Aorta (tissue), 5 donors: Measurements from ENCODE around the gene CD3D. TPM values are rescaled to one million over a fixed set of nuclear protein-coding genes. Genes with fewer than 3 reads are reported as not detected.

Experiments used
- ATAC-seq: fragments of 200-7000 bp; cut with Tn5 transposase; one replicate; pipeline ENCODE4 v1.9.1; 2022; ENCODE audit warnings: moderate library complexity; ENCODE audit not compliant: low FRiP score
- DNase-seq, 2 donors: peaks; one replicate each; pipeline ENCODE4 v3.0.0-alpha.2; 2020
- H3K27ac ChIP-seq, 2 donors: one replicate each; pipeline ENCODE4 v1.5.1; 2013; ENCODE audit warnings: low read length in 2 of 2, mild to moderate bottlenecking in 2 of 2, moderate library complexity in 2 of 2, control low read depth in 1 of 2, inconsistent platforms in 1 of 2, low read depth in 1 of 2
- H3K27me3 ChIP-seq, 2 donors: one replicate each; pipeline ENCODE4 v1.6.1; 2013; ENCODE audit warnings: control low read depth in 1 of 2, low read length in 1 of 2, mild to moderate bottlenecking in 1 of 2, moderate library complexity in 1 of 2; ENCODE audit not compliant: insufficient read depth in 2 of 2, control insufficient read depth in 1 of 2
- H3K36me3 ChIP-seq, 2 donors: one replicate each; pipeline ENCODE4 v1.6.1; 2013; ENCODE audit warnings: control low read depth in 1 of 2, low read length in 1 of 2, mild to moderate bottlenecking in 1 of 2; ENCODE audit not compliant: insufficient read depth in 2 of 2, control insufficient read depth in 1 of 2
- H3K4me1 ChIP-seq, 2 donors: one replicate each; pipeline ENCODE4 v1.6.1; 2013; ENCODE audit warnings: low read length in 2 of 2, control low read depth in 1 of 2, mild to moderate bottlenecking in 1 of 2, moderate library complexity in 1 of 2; ENCODE audit not compliant: insufficient read depth in 2 of 2, control insufficient read depth in 1 of 2
- H3K4me3 ChIP-seq, 2 donors: one replicate each; pipeline ENCODE4 v1.5.1; 2013; ENCODE audit warnings: low read length in 2 of 2, control low read depth in 1 of 2, mild to moderate bottlenecking in 1 of 2
- H3K9me3 ChIP-seq: one replicate; pipeline ENCODE4 v1.6.1; 2013; ENCODE audit warnings: mild to moderate bottlenecking, low read length; ENCODE audit not compliant: control insufficient read depth
- WGBS, 2 donors: extraction: QIAGEN DNeasy Blood & Tissue Kit; methylation state at CpG; one replicate each; pipeline ENCODE4 v1.1.7; 2013; 5-methylcytosine and 5-hydroxymethylcytosine counted together
- intact Hi-C, 2 donors: fragments of 100-400 bp; cut with DNase I; formaldehyde crosslinking; loops; one replicate each; pipeline versions ENCODE4 v1.14.2 to v1.15.0; 2022
- polyA plus RNA-seq, 2 donors: library from polyadenylated mRNA; stranded (reverse); fragments of 200-250 nt; gene quantifications; one replicate each; pipeline ENCODE4 v1.2.3, GENCODE V29; 2013
- total RNA-seq, 2 donors: library from RNA; stranded (reverse); fragmentation: NEBNext Ultra II Directional; extraction: Animal tissue kit (Norgen Biotek cat#: 25700); gene quantifications; one replicate each; pipeline ENCODE4 v1.2.1, GENCODE V29; 2021
- donor health status: healthy with polysubstance abuse.
- donor health status: Bipolar disorder and iron deficiency.
- donor health status: DM: no; HTN: no; CAD: no.
- donor health status: DM: no; HTN: no; CAD: no.
- donor health status: DM: yes; HTN: yes; CAD: no.

Gene CD3D
- total and polyA plus RNA-seq, 4 donors: 0.36 to 3.9 (median 3.1) TPM

DNA sequence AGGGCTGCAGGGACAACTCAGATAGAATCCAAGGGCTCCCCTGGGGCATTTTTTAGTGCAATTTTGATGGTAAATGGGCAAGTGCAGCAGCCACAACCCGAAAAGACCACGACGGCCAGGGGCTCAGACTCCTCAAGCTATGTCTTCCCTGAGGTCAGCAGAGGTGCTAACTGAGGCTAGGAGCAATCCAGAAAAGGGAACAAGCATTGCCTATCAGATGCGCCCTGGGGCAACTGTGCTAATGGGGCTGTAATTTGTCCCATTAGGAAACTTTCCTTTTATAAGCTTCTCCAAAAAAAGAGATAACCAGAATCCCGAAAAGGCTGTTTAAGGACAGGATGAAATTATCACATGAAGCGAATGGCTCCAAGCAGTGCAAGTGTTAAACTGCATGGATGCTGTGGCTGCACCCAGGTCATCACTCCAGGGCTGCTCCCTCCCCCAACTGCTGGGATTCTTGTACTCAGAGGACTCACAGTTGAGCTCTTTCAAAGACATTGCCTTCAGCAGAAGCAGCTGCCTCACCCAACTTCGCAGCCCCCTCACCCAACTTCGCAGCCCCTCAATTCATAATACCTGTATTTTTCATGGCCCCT lies 40.8 kb downstream of the CD3D start:
- Histone ChIP-seq H3K36me3 (no peaks in the 10 kb centered on the region), H3K27ac (no peak overlapping the region), H3K9me3 (no peaks in the 10 kb centered on the region), H3K27me3 (peaks cover 0 to 2% of the 10 kb centered on the region in 2 donors), H3K4me3 (no peak overlapping the region), H3K4me1 (no peaks in the 10 kb centered on the region)
- intact Hi-C loops: no loop called here
- DNase-seq (no peak), ATAC-seq (no peak)
- 53 to 70% methylated on average over 8 of the region's 8 CpGs for WGBS, 2 donors

DNA sequence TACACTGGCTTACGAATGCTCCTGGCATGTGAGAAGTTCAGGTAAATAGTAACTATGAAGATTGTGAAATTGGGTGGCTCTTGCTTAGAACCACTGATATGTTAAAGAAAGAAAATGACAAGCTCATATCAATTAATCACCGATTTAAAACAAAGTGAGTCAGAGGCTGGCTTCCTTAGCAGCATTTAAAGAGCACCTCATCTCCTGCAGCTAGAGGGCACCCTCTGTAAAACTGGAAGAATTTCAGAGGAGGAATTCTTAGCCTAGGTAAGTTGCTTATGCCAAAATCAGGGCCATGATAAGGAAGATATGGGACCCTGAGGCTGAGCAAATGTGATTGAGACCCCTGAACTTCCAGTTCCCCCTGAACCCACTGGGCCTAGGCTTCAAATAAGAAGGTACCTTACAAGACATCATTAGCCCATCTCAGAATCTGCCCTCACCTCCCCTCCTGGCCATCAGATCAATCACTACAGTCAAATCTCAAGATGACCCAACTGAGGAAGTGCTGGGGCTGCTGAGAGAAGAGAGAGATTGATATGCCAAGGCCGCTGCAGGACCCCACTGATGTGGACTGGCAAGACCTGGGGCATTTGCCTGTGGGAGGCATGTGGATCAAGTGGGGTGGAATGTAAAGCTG lies 46.6 kb downstream of the CD3D start:
- intact Hi-C loops: no loop called here
- ATAC-seq (no peak), DNase-seq (no peak)
- no peaks in the 10 kb centered on the region for H3K36me3 ChIP-seq
- WGBS, 2 donors: 63 to 64% methylated on average over 3 of the region's 3 CpGs
- H3K9me3 ChIP-seq: no peaks in the 10 kb centered on the region
- H3K27me3 ChIP-seq: peaks cover 0 to 2% of the 10 kb centered on the region in 2 donors
- no peaks in the 10 kb centered on the region for H3K4me1 ChIP-seq
- H3K4me3 ChIP-seq: no peak overlapping the region
- H3K27ac ChIP-seq: no peak overlapping the region

- intact Hi-C loops: no loop called here
- H3K27ac ChIP-seq: no peak overlapping the region
- no peak for ATAC-seq
Measured at GRCh38 chr11:118295199-118295598, 47.3 kb downstream of the CD3D start.

GRCh38 chr11:118294053-118294452 lies 48.5 kb downstream of the CD3D start:
- WGBS, 2 donors: 88 to 94% methylated on average over 2 of the region's 2 CpGs
- no peak overlapping the region for H3K4me3 ChIP-seq
- no peaks in the 10 kb centered on the region for H3K27me3 ChIP-seq
- no peaks in the 10 kb centered on the region for H3K9me3 ChIP-seq
- H3K27ac ChIP-seq: no peak overlapping the region
- ATAC-seq (no peak), DNase-seq (no peak)
- no peaks in the 10 kb centered on the region for H3K4me1 ChIP-seq
- intact Hi-C loops: no loop called here
- no peaks in the 10 kb centered on the region for H3K36me3 ChIP-seq

More at GRCh38 chr11:118295199-118295598, 47.3 kb downstream of the CD3D start:
- Histone ChIP-seq H3K36me3 (no peaks in the 10 kb centered on the region), H3K4me1 (no peaks in the 10 kb centered on the region), H3K9me3 (no peaks in the 10 kb centered on the region), H3K27me3 (peaks cover 0 to 2% of the 10 kb centered on the region in 2 donors), H3K4me3 (no peak overlapping the region)
- no peak for DNase-seq
- WGBS, 2 donors: 65 to 70% methylated on average over 5 of the region's 5 CpGs

DNA sequence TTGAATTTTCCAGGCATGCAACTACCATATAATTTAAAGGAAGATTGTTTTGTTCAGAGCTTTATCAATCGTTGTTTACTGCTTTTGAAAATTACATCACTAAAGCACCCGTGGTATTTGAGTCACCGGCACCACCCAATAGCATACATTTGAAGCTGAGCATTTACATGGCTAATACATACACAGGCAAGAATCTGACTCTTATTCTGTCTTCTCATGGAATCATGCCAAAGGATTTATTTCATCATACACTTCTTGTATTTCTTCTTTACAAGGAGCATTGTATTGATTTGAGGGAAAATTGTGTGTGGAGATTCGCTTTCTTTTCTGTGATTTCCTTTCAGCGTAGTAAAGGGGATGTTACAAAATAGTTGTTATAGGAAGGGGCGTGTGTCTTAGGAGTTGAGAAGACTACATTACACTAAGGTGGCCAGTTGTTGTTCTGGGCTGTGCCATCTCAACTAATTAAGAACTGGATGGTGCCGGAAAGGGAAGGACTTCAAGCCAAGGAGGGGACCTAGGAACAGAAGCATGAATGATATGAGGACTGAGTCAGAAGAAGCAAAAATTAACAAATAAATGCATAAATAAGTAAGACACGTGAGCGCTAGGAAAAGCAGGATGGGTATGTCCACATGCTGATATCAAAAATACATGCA lies 50.9 kb downstream of the CD3D start:
- Histone ChIP-seq H3K9me3 (no peaks in the 10 kb centered on the region), H3K27ac (no peak overlapping the region), H3K36me3 (no peaks in the 10 kb centered on the region), H3K4me3 (no peak overlapping the region), H3K4me1 (no peaks in the 10 kb centered on the region), H3K27me3 (no peaks in the 10 kb centered on the region)
- ATAC-seq (no peak), DNase-seq (no peak)
- 76 to 83% methylated on average over 9 of the region's 9 CpGs for WGBS, 2 donors
- intact Hi-C loops: no loop called here

GRCh38 chr11:118290923-118291322 lies 51.6 kb downstream of the CD3D start:
- Histone ChIP-seq H3K9me3 (no peaks in the 10 kb centered on the region), H3K27ac (no peak overlapping the region), H3K27me3 (no peaks in the 10 kb centered on the region), H3K36me3 (no peaks in the 10 kb centered on the region), H3K4me1 (no peaks in the 10 kb centered on the region), H3K4me3 (no peak overlapping the region)
- 25 to 30% methylated on average over 9 of the region's 9 CpGs for WGBS, 2 donors
- intact Hi-C loops: no loop called here
- ATAC-seq: peak; percentile 56
- DNase-seq: no peak

- DNase-seq: no peak
- no peak for ATAC-seq
- intact Hi-C loops: no loop called here
Measured at GRCh38 chr11:118289401-118289800, 53.1 kb downstream of the CD3D start.

More at GRCh38 chr11:118289401-118289800, 53.1 kb downstream of the CD3D start:
- no peaks in the 10 kb centered on the region for H3K9me3 ChIP-seq
- no peaks in the 10 kb centered on the region for H3K27me3 ChIP-seq
- H3K4me3 ChIP-seq: no peak overlapping the region
- H3K36me3 ChIP-seq: no peaks in the 10 kb centered on the region
- H3K27ac ChIP-seq: no peak overlapping the region
- H3K4me1 ChIP-seq: no peaks in the 10 kb centered on the region
